Endothelial cell of umbilical vein (primary cell): ENCODE data around the gene DLGAP1. TPM values are rescaled to one million over a fixed set of nuclear protein-coding genes. Genes with fewer than 3 reads are reported as not detected.

Source experiments
- BruUV-seq: library from RNA; stranded (reverse); fragments of 400-500 nt; replicated peaks from 2 replicates; lab custom pipeline; 2021; lab: Mats Ljungman, UMichigan
- CTCF ChIA-PET: fragments of 300-600, 350-600 bp; sonication (Branson Sonifier 250); formaldehyde crosslinking; loops from one replicate; lab custom pipeline; 2021; ENCODE audit warnings: antibody characterized with exemption, inconsistent platforms; lab: Charles Lee
- POLR2A ChIA-PET: fragments of 300-600, 350-600 bp; sonication (Branson Sonifier 250); formaldehyde crosslinking; loops from one replicate; lab custom pipeline; 2021; ENCODE audit warnings: antibody characterized with exemption, inconsistent platforms; lab: Charles Lee
- DNase-seq: peaks from one replicate; pipeline ENCODE4 v3.0.0-alpha.2; 2011; ENCODE audit warnings: low read depth, low spot score
- FAIRE-seq: peaks from 2 replicates; lab custom pipeline; 2011; peaks lifted over from hg19 to GRCh38; lab: Jason Lieb, UNC
- H2AFZ ChIP-seq: 2 replicates; pipeline ENCODE4 v1.6.0; 2012; ENCODE audit warnings: low read depth, low read length, control low read depth, inconsistent platforms
- H3K27ac ChIP-seq: 2 replicates; pipeline ENCODE4 v1.5.1; 2011; ENCODE audit warnings: low read depth, mild to moderate bottlenecking, control low read depth, low read length, moderate library complexity; ENCODE audit not compliant: insufficient read depth
- H3K27me3 ChIP-seq, 2 experiments: 2 replicates each; pipeline versions ENCODE4 v1.6.0 to v1.6.1; 2011; ENCODE audit warnings: low read length in 2 of 2, mixed read lengths in 1 of 2; ENCODE audit not compliant: control insufficient read depth in 2 of 2, insufficient read depth in 2 of 2
- H3K36me3 ChIP-seq, 2 experiments: 2 replicates in 1 of 2; 3 replicates in 1 of 2; pipeline ENCODE4 v1.5.1; 2011; ENCODE audit warnings: low read length in 2 of 2, mild to moderate bottlenecking in 1 of 2, moderate library complexity in 1 of 2; ENCODE audit not compliant: control insufficient read depth in 2 of 2, insufficient read depth in 2 of 2; ENCODE audit errors: extremely low read depth in 1 of 2
- H3K4me1 ChIP-seq: 3 replicates; pipeline ENCODE4 v1.5.1; 2011; ENCODE audit warnings: mild to moderate bottlenecking, low read length; ENCODE audit not compliant: control insufficient read depth, insufficient read depth; ENCODE audit errors: extremely low read depth
- H3K4me2 ChIP-seq: 2 replicates; pipeline ENCODE4 v1.6.1; 2011; ENCODE audit warnings: low read length, control low read depth, mixed read lengths; ENCODE audit not compliant: insufficient read depth
- H3K4me3 ChIP-seq, 3 experiments: fragments of 200-600 bp in 1 of 3; sonication (generic), shearing (Covaris generic) in 1 of 3; replicated peaks in 1 of 3; 2 replicates each; pipeline ENCODE4 v1.5.1; 2011 to 2016; ENCODE audit warnings: control low read depth in 3 of 3, low read length in 3 of 3, mild to moderate bottlenecking in 2 of 3, inconsistent platforms in 1 of 3, low read depth in 1 of 3, moderate library complexity in 1 of 3; ENCODE audit not compliant: insufficient read depth in 1 of 3
- H3K79me2 ChIP-seq: 2 replicates; pipeline ENCODE4 v1.6.0; 2012; ENCODE audit warnings: low read length, inconsistent platforms; ENCODE audit not compliant: control insufficient read depth, insufficient read depth
- H3K9ac ChIP-seq: replicated peaks from 2 replicates; pipeline ENCODE3; 2011; ENCODE audit warnings: low read length, control low read depth; ENCODE audit not compliant: insufficient read depth; ENCODE audit errors: extremely low read depth
- H3K9me1 ChIP-seq: replicated peaks from 3 replicates; pipeline ENCODE4 v1.6.0; 2011; ENCODE audit warnings: mild to moderate bottlenecking, low read length; ENCODE audit not compliant: control insufficient read depth, insufficient read depth; ENCODE audit errors: extremely low read depth
- H3K9me3 ChIP-seq: replicated peaks from 2 replicates; pipeline ENCODE4 v1.5.1; 2012; ENCODE audit warnings: low read length, inconsistent platforms; ENCODE audit not compliant: control insufficient read depth, insufficient read depth
- H4K20me1 ChIP-seq: replicated peaks from 2 replicates; pipeline ENCODE3; 2011; ENCODE audit warnings: mild to moderate bottlenecking, low read length; ENCODE audit not compliant: control insufficient read depth, insufficient read depth; ENCODE audit errors: extremely low read depth
- EZH2 ChIP-seq: IDR thresholded peaks from 2 replicates; pipeline ENCODE4 v1.6.1; 2012; ENCODE audit warnings: borderline replicate concordance, low read depth, mild to moderate bottlenecking, moderate library complexity, low read length, inconsistent platforms; ENCODE audit not compliant: severe bottlenecking
- GATA2 ChIP-seq: IDR thresholded peaks from 2 replicates; pipeline ENCODE4 v1.7.0; 2011; ENCODE audit warnings: low read depth, mild to moderate bottlenecking, moderate library complexity, mixed read lengths, low read length; ENCODE audit not compliant: insufficient read length, insufficient read depth
- JUN ChIP-seq: IDR thresholded peaks from 2 replicates; pipeline ENCODE4 v1.6.1; 2011; ENCODE audit warnings: borderline replicate concordance, low read depth; ENCODE audit not compliant: insufficient read length, insufficient read depth
- MYC ChIP-seq: IDR thresholded peaks from one replicate; pipeline ENCODE4 v1.6.1; 2011; ENCODE audit warnings: mild to moderate bottlenecking, low read depth, low read length
- POLR2A ChIP-seq: IDR thresholded peaks from 2 replicates; pipeline ENCODE4 v1.6.1; 2012; ENCODE audit warnings: low read depth, mild to moderate bottlenecking, control low read depth, low read length
- POLR2AphosphoS5 ChIP-seq: IDR thresholded peaks from 2 replicates; pipeline ENCODE4 v1.6.1; 2012; ENCODE audit warnings: low read depth, mild to moderate bottlenecking, control low read depth, low read length, moderate library complexity; ENCODE audit not compliant: insufficient read depth
- dilution Hi-C: fragments of 300-500 bp; cut with MboI; formaldehyde crosslinking; loops from one replicate; pipeline ENCODE4 v1.15.0; 2019; ENCODE audit warnings: low sequenced_read_pairs; ENCODE audit not compliant: extremely low pct_ligation_motif_present
- intact Hi-C: fragments of 100-400 bp; cut with micrococcal nuclease; formaldehyde crosslinking; loops from one replicate; pipeline ENCODE4 v1.10.0; 2022
- polyA plus RNA-seq, 4 experiments: library from polyadenylated mRNA; depleted of rRNA in 3 of 4; stranded (reverse) in 3 of 4; unstranded in 1 of 4; fragments of >200 nt; gene quantifications; 2 replicates each; pipeline versions ENCODE4 v1.2.1 to v1.2.3, GENCODE V29; 2011 to 2012; ENCODE audit warnings: missing spikeins in 1 of 4
- total RNA-seq: library from RNA; stranded (reverse); gene quantifications from 2 replicates; pipeline ENCODE4 v1.2.3, GENCODE V29; 2021
- TF ChIP-seq, protein P1 (sequence below): IDR thresholded peaks from 2 replicates; pipeline ENCODE4 v1.6.1; 2011; ENCODE audit not compliant: insufficient read depth, insufficient read length
- TF ChIP-seq, protein P2 (sequence below), 2 donors: IDR thresholded peaks; 1 replicate in 1 of 2; 2 replicates in 1 of 2; pipeline ENCODE4 v1.5.1; 2011; ENCODE audit warnings: low read length in 2 of 2, mild to moderate bottlenecking in 2 of 2, moderate library complexity in 2 of 2, control low read depth in 1 of 2, inconsistent platforms in 1 of 2, low read depth in 1 of 2; ENCODE audit not compliant: insufficient read depth in 1 of 2; ENCODE audit errors: extremely low read depth in 1 of 2

DLGAP1 gene
- total and polyA plus RNA-seq, 2 donors (not counting 3 experiments of a cell fraction or from before 2014, with no cell fraction given) = 0.04 TPM; not detected in 1

DNA sequence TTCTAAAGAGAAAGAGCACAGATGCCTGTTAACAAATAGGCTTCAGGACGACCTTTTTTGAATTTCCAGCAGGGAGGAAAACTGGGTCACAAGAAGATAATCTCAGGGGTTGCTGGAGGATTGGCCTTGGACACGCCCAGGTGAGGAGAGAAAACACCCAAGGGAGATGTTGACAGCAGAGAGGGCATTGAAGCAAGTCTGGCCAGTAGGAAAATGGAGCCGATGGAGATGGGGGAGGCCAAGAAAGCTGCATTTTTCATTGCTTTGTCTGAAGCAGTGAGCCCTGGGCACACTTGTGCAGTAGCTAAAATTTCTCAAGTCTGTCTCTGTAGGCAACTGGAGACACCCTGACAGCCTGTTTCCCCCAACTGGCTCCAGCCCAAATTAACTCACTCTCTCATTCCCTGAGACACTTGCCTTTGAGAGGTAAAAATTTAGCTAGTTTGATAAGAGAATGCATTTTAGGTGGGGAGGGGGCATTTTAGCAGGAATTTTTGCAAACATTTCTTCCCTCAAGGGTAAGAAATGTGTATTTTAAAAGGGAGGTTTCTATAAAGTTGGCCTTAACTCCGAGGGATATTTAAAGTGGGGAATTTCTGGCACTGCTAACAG, 839.6 kb downstream of the DLGAP1 start:
- no peak for DNase-seq
- intact Hi-C loops = no loop called here
- no peak for TF ChIP-seq POLR2AphosphoS5
- no peak for TF ChIP-seq MYC
- no peak for TF ChIP-seq JUN
- no peak for TF ChIP-seq GATA2
- TF ChIP-seq, protein P1, sequence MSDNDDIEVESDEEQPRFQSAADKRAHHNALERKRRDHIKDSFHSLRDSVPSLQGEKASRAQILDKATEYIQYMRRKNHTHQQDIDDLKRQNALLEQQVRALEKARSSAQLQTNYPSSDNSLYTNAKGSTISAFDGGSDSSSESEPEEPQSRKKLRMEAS = no peak
- no peak for TF ChIP-seq EZH2
- no peak for TF ChIP-seq POLR2A
- TF ChIP-seq, protein P2, sequence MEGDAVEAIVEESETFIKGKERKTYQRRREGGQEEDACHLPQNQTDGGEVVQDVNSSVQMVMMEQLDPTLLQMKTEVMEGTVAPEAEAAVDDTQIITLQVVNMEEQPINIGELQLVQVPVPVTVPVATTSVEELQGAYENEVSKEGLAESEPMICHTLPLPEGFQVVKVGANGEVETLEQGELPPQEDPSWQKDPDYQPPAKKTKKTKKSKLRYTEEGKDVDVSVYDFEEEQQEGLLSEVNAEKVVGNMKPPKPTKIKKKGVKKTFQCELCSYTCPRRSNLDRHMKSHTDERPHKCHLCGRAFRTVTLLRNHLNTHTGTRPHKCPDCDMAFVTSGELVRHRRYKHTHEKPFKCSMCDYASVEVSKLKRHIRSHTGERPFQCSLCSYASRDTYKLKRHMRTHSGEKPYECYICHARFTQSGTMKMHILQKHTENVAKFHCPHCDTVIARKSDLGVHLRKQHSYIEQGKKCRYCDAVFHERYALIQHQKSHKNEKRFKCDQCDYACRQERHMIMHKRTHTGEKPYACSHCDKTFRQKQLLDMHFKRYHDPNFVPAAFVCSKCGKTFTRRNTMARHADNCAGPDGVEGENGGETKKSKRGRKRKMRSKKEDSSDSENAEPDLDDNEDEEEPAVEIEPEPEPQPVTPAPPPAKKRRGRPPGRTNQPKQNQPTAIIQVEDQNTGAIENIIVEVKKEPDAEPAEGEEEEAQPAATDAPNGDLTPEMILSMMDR (IDR thresholded peaks at IDR 0.05; ENCODE audit: extremely low read depth in 1 of 2, insufficient read depth in 1 of 2, low read depth in 1 of 2, low read length in 2 of 2) = no peak
- Histone ChIP-seq H3K4me1 (peaks cover 8% of the 10 kb centered on the region), H3K9me3 (no peaks in the 10 kb centered on the region), H4K20me1 (no peaks in the 10 kb centered on the region), H2AFZ (no peak overlapping the region), H3K9ac (no peak overlapping the region), H3K27me3 (no peaks in the 10 kb centered on the region), H3K4me2 (no peak overlapping the region), H3K79me2 (no peaks in the 10 kb centered on the region), H3K9me1 (no peaks in the 10 kb centered on the region), H3K27ac (no peak overlapping the region), H3K4me3 (no peak overlapping the region), H3K36me3 (no peaks in the 10 kb centered on the region)
- dilution Hi-C loops = no loop called here
- ChIA-PET POLR2A (interaction anchor here (0.6 kb wide), 1 partner anchor 1044 kb away, joined by 3 read pairs; no protein-coding TSS in a partner anchor), CTCF (interaction anchor here (0.9 to 1.1 kb wide), 3 partner anchors 13 to 51 kb away, joined by 3 to 4 read pairs (median 3); no protein-coding TSS in a partner anchor)
- BruUV-seq = no TSS peak
- FAIRE-seq = no peak
